Spleen (tissue), 11 donors: ENCODE results near the gene SESN2. TPM values are rescaled to one million over a fixed set of nuclear protein-coding genes. Genes with fewer than 3 reads are reported as not detected.

Experiments
- DNase-seq: peaks from one replicate; pipeline ENCODE4 v3.0.0-alpha.2; 2020
- H3K27ac ChIP-seq, 8 donors: fragments of 200-600 bp; sonication (generic) in 7 of 8; 1 replicate in 4 of 8; 2 replicates in 4 of 8; pipeline versions ENCODE4 v1.5.0 to v1.8.0; 2016 to 2021; ENCODE audit warnings: inconsistent platforms in 4 of 8, mild to moderate bottlenecking in 4 of 8, moderate library complexity in 1 of 8
- H3K27me3 ChIP-seq, 7 donors: fragments of 200-600 bp; sonication (generic) in 6 of 7; replicated peaks in 1 of 7; 1 replicate in 4 of 7; 2 replicates in 3 of 7; pipeline versions ENCODE4 v1.5.0 to v1.8.0; 2016 to 2021; ENCODE audit warnings: inconsistent platforms in 3 of 7, mild to moderate bottlenecking in 1 of 7
- H3K36me3 ChIP-seq, 6 donors: fragments of 200-600 bp; sonication (generic) in 5 of 6; 1 replicate in 4 of 6; 2 replicates in 2 of 6; pipeline versions ENCODE4 v1.5.0 to v1.8.0; 2016 to 2021; ENCODE audit warnings: inconsistent platforms in 2 of 6
- H3K4me1 ChIP-seq, 6 donors: fragments of 200-600 bp; sonication (generic) in 5 of 6; 1 replicate in 3 of 6; 2 replicates in 3 of 6; pipeline versions ENCODE4 v1.5.0 to v1.8.0; 2016 to 2021; ENCODE audit warnings: inconsistent platforms in 3 of 6
- H3K4me3 ChIP-seq, 8 donors: fragments of 200-600 bp; sonication (generic) in 7 of 8; 1 replicate in 4 of 8; 2 replicates in 4 of 8; pipeline versions ENCODE4 v1.5.0 to v1.8.0; 2016 to 2021; ENCODE audit warnings: inconsistent platforms in 4 of 8, mild to moderate bottlenecking in 4 of 8, moderate library complexity in 2 of 8
- H3K9me3 ChIP-seq, 8 donors: fragments of 200-600 bp; sonication (generic) in 7 of 8; 1 replicate in 4 of 8; 2 replicates in 4 of 8; pipeline versions ENCODE4 v1.5.0 to v1.8.0; 2016 to 2021; ENCODE audit warnings: inconsistent platforms in 4 of 8
- CTCF ChIP-seq, 11 experiments: fragments of 200-600 bp in 7 of 11; fragments of 450-650 bp in 4 of 11; sonication (generic) in 4 of 11; IDR thresholded peaks in 8 of 11; conservative IDR thresholded peaks in 3 of 11; 1 replicate in 7 of 11; 2 replicates in 4 of 11; pipeline versions ENCODE4 v1.4.0 to v1.8.0; 2016 to 2021; ENCODE audit warnings: antibody characterized with exemption in 11 of 11, inconsistent platforms in 4 of 11, mild to moderate bottlenecking in 1 of 11
- POLR2A ChIP-seq, 3 donors: fragments of 450-650 bp; IDR thresholded peaks; one replicate each; pipeline ENCODE4 v1.5.1; 2017; ENCODE audit warnings: antibody characterized with exemption in 3 of 3, mild to moderate bottlenecking in 1 of 3
- POLR2AphosphoS5 ChIP-seq, 3 donors: sonication (generic); formaldehyde crosslinking; IDR thresholded peaks; one replicate each; pipeline ENCODE4 v1.5.1; 2017; ENCODE audit warnings: antibody characterized with exemption in 3 of 3
- WGBS, 5 donors: extraction: QIAGEN DNeasy Blood & Tissue Kit in 3 of 5; methylation state at CpG; one replicate each; pipeline versions ENCODE4 v1.1.5 to v1.1.7; 2013 to 2018; 5-methylcytosine and 5-hydroxymethylcytosine counted together
- intact Hi-C: fragments of 100-400 bp; cut with DNase I; formaldehyde crosslinking; loops from one replicate; pipeline ENCODE4 v1.15.0; 2023; ENCODE audit warnings: low total_unique reads
- polyA plus RNA-seq, 3 donors: library from polyadenylated mRNA; stranded (reverse); fragments of 200-250 nt; gene quantifications; one replicate each; pipeline ENCODE4 v1.2.1, GENCODE V29; 2013
- total RNA-seq, 7 donors: library from RNA; depleted of rRNA in 3 of 7; stranded (reverse); fragments of >200 nt in 3 of 7; fragmentation: NEBNext Ultra II Directional in 4 of 7; extraction: Animal tissue kit (Norgen Biotek cat#: 25700) in 4 of 7; gene quantifications; one replicate each; pipeline versions ENCODE4 v1.1.0 to v1.2.1, GENCODE V29; 2016 to 2021
- donor health status: healthy with polysubstance abuse.
- donor health status: DM: no; HTN: no; CAD: no; lungs with moderate emphysema.
- donor health status: DM: no; HTN: no; CAD: no.
- donor health status: Bipolar disorder and iron deficiency.
- donor health status: healthy.
- donor health status: DM: no; HTN: no; CAD: no.
- donor health status: DM: yes; HTN: yes; CAD: no.

The SESN2 gene
- total and polyA plus RNA-seq, 10 donors = 2.4 to 16.7 (median 8.2) TPM

DNA sequence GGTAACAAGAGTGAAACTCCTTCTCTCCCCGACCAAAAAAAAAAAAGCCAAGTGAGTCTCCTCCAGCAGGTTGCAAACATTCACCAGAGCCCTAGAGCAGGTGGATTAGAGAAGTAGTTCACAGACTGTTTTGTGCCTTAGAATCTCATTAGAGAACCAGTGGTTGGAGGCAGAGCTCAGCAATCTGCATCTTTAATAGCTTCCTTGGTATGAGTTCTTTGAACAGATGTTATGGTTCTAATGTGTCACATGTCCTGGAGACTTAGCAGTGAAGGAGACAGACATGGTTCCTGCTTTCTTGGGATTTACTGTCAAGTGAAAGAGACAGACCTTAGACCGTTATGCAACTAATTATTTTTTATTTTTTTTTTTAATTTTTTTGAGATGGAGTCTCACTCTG lies 26.8 kb downstream of the SESN2 start:
- no peak overlapping the region for H3K27ac ChIP-seq
- no peak for DNase-seq
- H3K4me1 ChIP-seq = peaks cover 0 to 57% (median 22%) of the 10 kb centered on the region in 6 donors
- 18 to 50% (median 28%) methylated on average over 2 of the region's 2 CpGs for WGBS, 5 donors
- peaks cover 0 to 20% (median 8%) of the 10 kb centered on the region in 6 donors for H3K36me3 ChIP-seq
- TF ChIP-seq POLR2A (IDR thresholded peaks at IDR 0.05) = no peak
- intact Hi-C loops = no loop called here
- H3K27me3 ChIP-seq = no peaks in the 10 kb centered on the region
- H3K4me3 ChIP-seq = no peak overlapping the region
- no peaks in the 10 kb centered on the region for H3K9me3 ChIP-seq

DNA sequence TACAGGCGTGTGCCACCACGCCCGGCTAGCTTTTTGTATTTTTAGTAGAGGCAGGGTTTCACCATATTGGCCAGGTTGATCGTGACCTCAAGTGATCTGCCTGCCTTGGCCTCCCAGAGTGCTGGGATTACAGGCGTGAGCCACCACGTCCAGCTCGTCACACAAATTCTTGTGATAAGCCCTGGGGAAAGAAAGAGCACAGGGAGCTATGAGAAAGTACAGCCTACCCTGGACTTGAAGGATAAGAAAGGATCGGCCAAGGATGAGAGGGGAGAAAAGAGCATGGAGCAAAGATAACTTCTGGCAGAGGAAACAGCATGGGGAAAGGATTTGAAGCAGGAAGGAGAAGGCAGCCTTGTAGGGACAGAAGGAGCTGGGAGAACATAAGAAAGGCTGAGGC lies 29.2 kb downstream of the SESN2 start:
- Histone ChIP-seq H3K27me3 (no peaks in the 10 kb centered on the region), H3K27ac (no peak overlapping the region), H3K9me3 (no peaks in the 10 kb centered on the region), H3K4me1 (peaks cover 0 to 33% (median 0%) of the 10 kb centered on the region in 6 donors), H3K4me3 (no peak overlapping the region), H3K36me3 (no peaks in the 10 kb centered on the region)
- WGBS, 5 donors = 87 to 95% (median 92%) methylated on average over 8 of the region's 8 CpGs
- no peak for DNase-seq
- intact Hi-C loops = no loop called here
- no peak for TF ChIP-seq POLR2A (IDR thresholded peaks at IDR 0.05)
- no peak for TF ChIP-seq POLR2AphosphoS5 (IDR thresholded peaks at IDR 0.05)
- no peak for TF ChIP-seq CTCF (IDR thresholded peaks at IDR 0.05 in 8 of 11, conservative IDR thresholded peaks at IDR 0.05 in 3 of 11)

DNA sequence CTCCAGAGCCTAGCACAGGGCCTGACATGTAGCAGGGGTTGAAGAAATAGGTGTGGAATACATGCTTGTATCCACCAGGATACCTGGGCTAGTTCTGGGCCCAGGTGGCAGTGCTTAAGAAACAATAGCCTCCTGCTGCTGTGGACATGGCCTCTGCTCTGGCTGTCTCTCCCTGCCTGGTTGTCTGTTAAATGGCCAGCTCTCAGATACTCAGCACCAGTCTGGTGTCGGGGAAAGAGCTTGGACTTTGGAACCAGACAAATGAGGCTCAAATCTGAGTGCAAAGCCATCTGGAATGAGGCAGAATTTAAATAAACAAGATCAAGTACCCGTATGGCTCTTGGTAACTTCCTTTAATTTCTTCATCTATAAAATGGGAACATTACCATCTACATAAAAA lies 31.5 kb downstream of the SESN2 start:
- no peak overlapping the region for H3K4me3 ChIP-seq
- WGBS, 5 donors = 73 to 85% (median 79%) methylated on average over 2 of the region's 2 CpGs
- no peak for TF ChIP-seq CTCF (IDR thresholded peaks at IDR 0.05 in 8 of 11, conservative IDR thresholded peaks at IDR 0.05 in 3 of 11)
- TF ChIP-seq POLR2AphosphoS5 (IDR thresholded peaks at IDR 0.05) = no peak
- TF ChIP-seq POLR2A (IDR thresholded peaks at IDR 0.05) = no peak
- intact Hi-C loops = no loop called here
- H3K9me3 ChIP-seq = no peaks in the 10 kb centered on the region
- H3K27ac ChIP-seq = no peak overlapping the region
- H3K36me3 ChIP-seq = no peaks in the 10 kb centered on the region
- no peak for DNase-seq
- H3K4me1 ChIP-seq = peaks cover 0 to 18% (median 0%) of the 10 kb centered on the region in 6 donors
- H3K27me3 ChIP-seq = no peaks in the 10 kb centered on the region

DNA sequence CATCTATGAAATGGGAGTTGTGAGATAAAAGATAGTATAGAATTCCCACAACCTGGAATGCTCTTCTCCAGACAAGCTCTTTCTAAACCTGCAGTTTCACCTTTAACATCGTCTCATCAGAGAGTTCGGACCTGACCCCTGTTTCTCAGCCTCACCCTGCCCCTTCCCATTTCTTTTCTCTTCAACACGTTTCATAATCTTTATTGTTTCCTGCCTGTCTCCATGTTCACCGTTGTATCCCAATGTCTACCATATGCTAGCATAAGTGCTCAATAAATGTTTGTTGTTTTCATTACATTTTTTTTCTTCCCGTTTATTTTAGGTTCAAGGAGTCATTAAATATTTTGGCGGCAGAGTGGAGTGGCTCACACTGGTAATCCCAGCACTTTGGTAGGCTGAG lies 32.4 kb downstream of the SESN2 start:
- H3K4me1 ChIP-seq = peaks cover 0 to 9% (median 0%) of the 10 kb centered on the region in 6 donors
- H3K4me3 ChIP-seq = no peak overlapping the region
- H3K27me3 ChIP-seq = no peaks in the 10 kb centered on the region
- TF ChIP-seq CTCF (IDR thresholded peaks at IDR 0.05 in 8 of 11, conservative IDR thresholded peaks at IDR 0.05 in 3 of 11) (no peak), POLR2AphosphoS5 (IDR thresholded peaks at IDR 0.05) (no peak), POLR2A (IDR thresholded peaks at IDR 0.05) (no peak)
- no peaks in the 10 kb centered on the region for H3K9me3 ChIP-seq
- peak overlapping the region in 1 of 8 donors; percentile 10 for H3K27ac ChIP-seq
- H3K36me3 ChIP-seq = no peaks in the 10 kb centered on the region
- no peak for DNase-seq
- intact Hi-C loops = no loop called here
- 56 to 68% (median 63%) methylated on average over 6 of the region's 6 CpGs for WGBS, 5 donors

GRCh38 chr1:28295936-28296335 lies 36.6 kb downstream of the SESN2 start:
- no peak overlapping the region for H3K4me3 ChIP-seq
- peaks cover 0 to 3% (median 0%) of the 10 kb centered on the region in 6 donors for H3K4me1 ChIP-seq
- H3K27ac ChIP-seq = no peak overlapping the region
- H3K9me3 ChIP-seq = no peaks in the 10 kb centered on the region
- no peak for DNase-seq
- H3K27me3 ChIP-seq = no peaks in the 10 kb centered on the region
- no peaks in the 10 kb centered on the region for H3K36me3 ChIP-seq
- TF ChIP-seq POLR2AphosphoS5 (IDR thresholded peaks at IDR 0.05) (no peak), POLR2A (IDR thresholded peaks at IDR 0.05) (no peak), CTCF (IDR thresholded peaks at IDR 0.05 in 8 of 11, conservative IDR thresholded peaks at IDR 0.05 in 3 of 11) (no peak)
- WGBS, 5 donors = 80 to 95% (median 90%) methylated on average over 2 of the region's 2 CpGs
- intact Hi-C loops = no loop called here
